Chondrocyte (in vitro differentiated cells): ENCODE results near the gene EYS. TPM values are rescaled to one million over a fixed set of nuclear protein-coding genes. Genes with fewer than 3 reads are reported as not detected.

Experiments used
- DNase-seq: peaks from one replicate; pipeline ENCODE4 v3.0.0; 2021; ENCODE audit warnings: mixed read lengths, low spot score
- H3K27ac Mint-ChIP-seq: one replicate; pipeline ENCODE4 v1.8.0; 2021; ENCODE audit warnings: mild to moderate bottlenecking, moderate library complexity, mixed read lengths; ENCODE audit not compliant: unreplicated experiment
- H3K27me3 Mint-ChIP-seq: 2 replicates; pipeline ENCODE4 v1.8.0; 2021; ENCODE audit warnings: low read depth, mixed read lengths
- H3K36me3 Mint-ChIP-seq: 2 replicates; pipeline ENCODE4 v1.8.0; 2021; ENCODE audit warnings: low read depth, mixed read lengths
- H3K4me1 Mint-ChIP-seq: 2 replicates; pipeline ENCODE4 v1.8.0; 2021; ENCODE audit warnings: low read depth, mild to moderate bottlenecking, mixed read lengths
- H3K4me3 Mint-ChIP-seq: one replicate; pipeline ENCODE4 v1.8.0; 2021; ENCODE audit warnings: mild to moderate bottlenecking, moderate library complexity, mixed read lengths; ENCODE audit not compliant: unreplicated experiment
- H3K9me3 Mint-ChIP-seq: 2 replicates; pipeline ENCODE4 v1.8.0; 2021; ENCODE audit warnings: low read depth, mixed read lengths
- total RNA-seq: library from RNA; stranded (reverse); gene quantifications from 3 replicates; pipeline ENCODE4 v1.2.1, GENCODE V29; 2021
- TF ChIP-seq, protein P1 (sequence below): fragments of 200-600 bp; sonication (generic); IDR thresholded peaks from 2 replicates; pipeline ENCODE4 v1.5.0; 2021; ENCODE audit warnings: antibody characterized with exemption, mild to moderate bottlenecking, moderate library complexity

EYS gene
- total RNA-seq, 1 donor from 2014 or later, result not detected

DNA sequence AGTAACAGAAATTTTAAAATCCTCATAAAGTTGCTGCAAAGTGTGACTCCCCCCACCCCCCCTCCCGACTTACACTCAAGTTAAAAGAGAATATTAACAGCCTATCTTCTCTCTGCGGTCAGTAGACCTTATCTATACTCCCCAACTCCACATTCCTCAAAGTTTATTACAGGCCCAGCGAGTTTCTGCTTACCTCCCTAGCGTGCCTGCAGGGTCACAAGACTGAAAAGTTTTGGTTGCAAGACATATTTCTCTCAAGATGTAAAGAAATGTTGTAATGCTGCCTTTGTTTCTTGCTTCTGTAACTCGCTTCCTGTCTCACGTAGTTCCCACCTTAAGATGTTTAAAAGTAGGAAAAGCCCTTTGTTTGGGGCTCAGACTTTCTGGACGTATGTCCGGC lies 1371.8 kb downstream of the EYS start:
- DNase-seq, result no peak
- Mint-ChIP-seq H3K4me1 (no peaks in the 10 kb centered on the region), H3K27me3 (peaks cover 15% of the 10 kb centered on the region), H3K36me3 (no peaks in the 10 kb centered on the region), H3K4me3 (no peak overlapping the region), H3K9me3 (peaks cover 25% of the 10 kb centered on the region), H3K27ac (no peak overlapping the region)
- TF ChIP-seq, protein P1, sequence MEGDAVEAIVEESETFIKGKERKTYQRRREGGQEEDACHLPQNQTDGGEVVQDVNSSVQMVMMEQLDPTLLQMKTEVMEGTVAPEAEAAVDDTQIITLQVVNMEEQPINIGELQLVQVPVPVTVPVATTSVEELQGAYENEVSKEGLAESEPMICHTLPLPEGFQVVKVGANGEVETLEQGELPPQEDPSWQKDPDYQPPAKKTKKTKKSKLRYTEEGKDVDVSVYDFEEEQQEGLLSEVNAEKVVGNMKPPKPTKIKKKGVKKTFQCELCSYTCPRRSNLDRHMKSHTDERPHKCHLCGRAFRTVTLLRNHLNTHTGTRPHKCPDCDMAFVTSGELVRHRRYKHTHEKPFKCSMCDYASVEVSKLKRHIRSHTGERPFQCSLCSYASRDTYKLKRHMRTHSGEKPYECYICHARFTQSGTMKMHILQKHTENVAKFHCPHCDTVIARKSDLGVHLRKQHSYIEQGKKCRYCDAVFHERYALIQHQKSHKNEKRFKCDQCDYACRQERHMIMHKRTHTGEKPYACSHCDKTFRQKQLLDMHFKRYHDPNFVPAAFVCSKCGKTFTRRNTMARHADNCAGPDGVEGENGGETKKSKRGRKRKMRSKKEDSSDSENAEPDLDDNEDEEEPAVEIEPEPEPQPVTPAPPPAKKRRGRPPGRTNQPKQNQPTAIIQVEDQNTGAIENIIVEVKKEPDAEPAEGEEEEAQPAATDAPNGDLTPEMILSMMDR, result no peak

DNA sequence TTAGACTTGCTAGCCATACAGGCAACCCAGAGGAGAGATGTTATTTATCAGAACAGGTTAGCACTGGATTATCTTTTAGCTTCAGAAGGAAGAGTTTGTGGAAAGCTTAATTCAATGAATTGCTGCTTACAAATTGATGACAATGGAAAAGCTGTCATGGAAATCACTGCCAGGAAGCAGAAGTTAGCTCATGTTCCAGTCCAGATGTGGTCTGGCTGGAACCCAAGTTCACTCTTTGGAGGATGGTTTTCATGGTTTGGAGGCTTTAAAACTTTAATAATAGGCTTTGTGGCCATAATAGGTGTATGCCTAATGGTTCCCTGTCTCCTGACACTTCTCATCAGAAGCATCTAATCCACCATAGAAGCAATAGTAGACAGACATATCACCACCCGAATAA lies 1372.4 kb downstream of the EYS start:
- Mint-ChIP-seq H3K9me3 (peaks cover 25% of the 10 kb centered on the region), H3K27ac (no peak overlapping the region)
- DNase-seq, result no peak

DNA sequence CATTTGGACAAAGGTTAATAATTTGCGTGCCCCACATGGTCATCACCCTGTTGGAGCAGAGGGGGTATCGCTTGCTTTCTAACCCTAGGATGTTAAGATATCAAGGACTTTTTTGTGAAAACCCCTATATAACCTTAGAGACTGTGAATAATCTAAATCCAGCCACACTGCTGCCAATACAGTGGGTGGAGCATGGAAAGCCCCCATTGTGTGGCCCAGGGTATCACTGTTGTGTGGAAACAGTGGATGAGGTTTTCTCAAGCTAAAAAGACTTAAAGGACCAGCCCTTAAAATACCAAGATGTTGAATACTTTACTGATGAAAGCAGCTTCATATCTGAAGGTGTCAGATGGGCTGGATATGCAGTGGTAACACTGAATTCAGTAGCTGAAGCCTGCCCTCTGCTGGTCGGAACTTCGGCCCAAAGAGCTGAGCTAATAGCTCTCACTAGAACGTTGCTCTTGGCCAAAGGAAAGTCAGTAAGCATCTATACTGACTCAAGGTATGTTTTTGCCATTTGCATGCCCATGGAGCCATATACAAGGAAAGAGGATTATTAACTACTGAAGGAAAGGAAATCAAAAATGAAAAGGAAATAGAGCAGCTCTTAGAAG lies 1376.2 kb downstream of the EYS start:
- Mint-ChIP-seq H3K4me3 (no peak overlapping the region), H3K9me3 (no peaks in the 10 kb centered on the region), H3K27ac (no peak overlapping the region), H3K27me3 (peaks cover 3% of the 10 kb centered on the region), H3K36me3 (no peaks in the 10 kb centered on the region), H3K4me1 (no peaks in the 10 kb centered on the region)
- DNase-seq, result peak; percentile 56
- TF ChIP-seq, protein P1, result peak; percentile 77

More for the DNA sequence above, 1372.4 kb downstream of the EYS start:
- TF ChIP-seq, protein P1, result no peak
- Mint-ChIP-seq H3K4me3 (no peak overlapping the region), H3K36me3 (no peaks in the 10 kb centered on the region), H3K4me1 (no peaks in the 10 kb centered on the region), H3K27me3 (peaks cover 15% of the 10 kb centered on the region)

DNA sequence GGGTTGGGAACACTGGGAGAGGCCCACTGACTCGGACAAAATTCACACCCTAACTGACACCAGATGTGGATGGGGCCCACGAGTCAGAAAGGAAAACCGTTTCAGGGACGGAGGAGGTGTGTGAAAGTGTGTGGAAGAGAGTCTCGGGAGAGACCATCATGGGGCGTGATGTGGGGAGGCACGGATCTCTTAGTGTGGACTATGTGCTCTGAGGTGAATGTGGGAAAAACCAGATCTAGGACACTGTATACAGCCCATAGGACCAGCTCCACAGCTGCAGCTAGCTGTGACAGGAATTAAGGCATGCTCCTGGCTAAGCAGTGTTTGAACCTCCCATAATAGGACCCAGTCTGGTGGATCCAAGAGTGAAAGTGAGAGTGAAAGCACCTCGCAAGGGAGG lies 1380.1 kb downstream of the EYS start:
- TF ChIP-seq, protein P1, result no peak
- H3K4me3 Mint-ChIP-seq, result no peak overlapping the region
- peaks cover 7% of the 10 kb centered on the region for H3K27me3 Mint-ChIP-seq
- H3K4me1 Mint-ChIP-seq, result no peaks in the 10 kb centered on the region
- no peaks in the 10 kb centered on the region for H3K36me3 Mint-ChIP-seq
- no peak overlapping the region for H3K27ac Mint-ChIP-seq
- H3K9me3 Mint-ChIP-seq, result no peaks in the 10 kb centered on the region
- DNase-seq, result no peak

DNA sequence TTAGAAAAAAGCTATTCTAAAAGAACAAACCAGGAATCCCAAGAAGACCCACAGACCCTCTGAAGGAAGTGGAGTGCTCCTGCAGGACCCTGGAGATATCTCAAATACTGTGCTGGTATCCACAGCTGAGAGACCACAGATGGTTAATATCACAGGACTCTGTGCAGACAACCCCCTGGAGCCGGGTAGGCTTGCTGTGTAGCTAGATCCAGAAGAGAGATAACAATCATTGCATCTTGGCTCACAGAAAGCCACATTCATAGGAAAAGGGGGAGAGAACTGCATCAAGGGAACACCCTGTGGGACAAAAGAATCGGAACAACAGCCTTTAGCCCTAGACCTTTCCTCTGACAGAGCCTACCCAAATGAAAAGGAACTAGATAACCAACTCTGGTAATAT lies 1381.9 kb downstream of the EYS start:
- DNase-seq, result no peak
- Mint-ChIP-seq H3K9me3 (peaks cover 4% of the 10 kb centered on the region), H3K27me3 (peaks cover 7% of the 10 kb centered on the region)

More for the DNA sequence above, 1381.9 kb downstream of the EYS start:
- Mint-ChIP-seq H3K4me1 (no peaks in the 10 kb centered on the region), H3K27ac (no peak overlapping the region), H3K36me3 (peaks cover 2% of the 10 kb centered on the region), H3K4me3 (no peak overlapping the region)
- TF ChIP-seq, protein P1, result no peak
